Right forelimb (tissue), 1 donor: ENCODE data around the gene PRMT1.

ENCODE experiments used
- DNase-seq: peaks from one replicate; pipeline ENCODE4 v3.0.0-alpha.2; 2018

Gene PRMT1

DNA sequence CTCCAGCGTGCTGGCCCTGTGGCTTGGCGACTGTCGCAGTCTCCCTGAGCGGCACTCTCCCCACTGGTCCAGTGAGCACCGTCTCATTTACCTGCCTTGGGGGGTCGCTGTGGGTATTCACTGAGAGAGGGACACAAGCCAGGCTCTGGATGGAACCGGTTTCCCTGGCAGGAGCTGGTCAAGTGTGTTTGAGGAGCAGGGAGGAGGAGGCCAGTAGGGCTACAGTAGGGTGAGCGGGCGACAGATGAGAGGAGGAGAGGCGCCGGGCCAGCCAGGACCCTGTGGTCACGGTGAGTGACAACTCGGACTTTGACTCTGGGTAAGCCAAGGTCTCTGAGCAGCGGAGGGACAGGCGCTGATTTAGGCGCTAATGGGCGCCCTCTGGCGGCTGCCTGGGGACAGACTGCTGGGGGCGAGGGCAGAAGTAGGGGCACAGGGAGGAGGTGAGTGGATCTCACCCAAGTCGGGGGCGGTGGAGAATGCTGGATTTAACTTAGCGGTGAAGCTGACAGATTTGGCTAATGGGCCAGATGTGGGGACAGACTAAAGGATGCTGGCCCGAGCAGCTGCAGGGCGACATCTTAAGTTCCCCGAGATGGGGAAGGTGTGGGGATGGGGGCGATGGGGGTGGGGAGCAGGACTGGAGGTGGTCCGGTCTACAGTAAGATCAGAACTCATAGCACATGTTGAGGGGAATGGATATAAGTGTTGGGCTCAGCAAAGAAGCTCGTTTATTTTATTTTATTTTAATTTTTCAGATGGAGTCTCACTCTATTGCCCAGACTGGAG, 4.7 kb upstream of the PRMT1 start:
- no peak for DNase-seq

DNA sequence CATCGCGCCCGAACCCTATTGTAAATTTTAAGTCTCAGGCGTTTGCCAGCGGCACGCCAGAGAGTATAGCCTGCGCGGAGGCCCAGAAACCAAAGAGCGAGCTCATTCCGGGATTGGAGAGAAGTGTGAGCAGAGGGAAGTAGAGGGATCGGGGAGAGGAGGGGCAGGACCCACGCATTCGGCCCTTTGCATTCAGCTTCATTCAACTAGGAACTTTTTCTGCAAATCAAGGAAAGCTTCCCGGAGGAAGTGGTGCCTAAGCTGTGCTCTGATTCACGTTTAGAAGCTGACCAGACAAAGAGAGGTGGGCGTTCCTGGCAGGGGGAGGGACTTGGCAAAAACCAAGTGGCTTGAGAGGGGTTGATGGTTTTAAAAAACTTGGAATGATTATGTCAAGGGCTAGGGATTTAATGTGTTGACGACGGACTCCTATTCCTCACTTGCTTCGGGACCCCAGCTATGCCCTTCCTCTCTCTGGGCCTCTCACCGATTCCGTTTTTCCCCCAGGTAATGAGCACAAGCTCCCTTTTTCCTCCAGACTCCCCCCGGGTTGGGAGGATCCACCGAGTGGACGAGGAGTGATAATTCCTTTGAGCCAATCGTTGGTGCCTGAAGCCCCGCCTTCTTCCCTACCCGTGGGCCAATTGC, 811 bp upstream of the PRMT1 start:
- DNase-seq, result no peak

DNA sequence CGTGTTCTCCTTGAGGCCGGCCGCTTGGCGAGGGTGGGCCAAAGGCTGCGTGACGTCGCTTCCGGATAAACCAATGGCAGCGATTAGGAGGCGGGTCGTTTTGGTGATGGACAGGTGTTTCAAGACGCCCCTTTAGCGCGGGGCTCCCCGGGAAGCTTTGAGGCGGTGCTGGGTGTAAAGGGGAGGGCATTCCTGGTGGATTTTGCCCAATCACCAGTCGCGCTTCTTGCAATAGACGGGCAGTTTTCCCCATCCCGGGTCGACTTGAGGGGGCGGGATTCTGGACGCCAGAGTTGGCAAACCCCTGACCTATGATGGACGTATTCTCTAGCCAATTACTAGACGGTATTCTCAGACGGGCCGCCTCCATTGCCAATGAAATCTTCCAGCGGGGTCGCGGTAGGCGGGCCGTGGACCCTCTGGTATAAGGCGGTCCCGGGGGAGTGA, 264 bp upstream of the PRMT1 start:
- DNase-seq, result peak; percentile 100

DNA sequence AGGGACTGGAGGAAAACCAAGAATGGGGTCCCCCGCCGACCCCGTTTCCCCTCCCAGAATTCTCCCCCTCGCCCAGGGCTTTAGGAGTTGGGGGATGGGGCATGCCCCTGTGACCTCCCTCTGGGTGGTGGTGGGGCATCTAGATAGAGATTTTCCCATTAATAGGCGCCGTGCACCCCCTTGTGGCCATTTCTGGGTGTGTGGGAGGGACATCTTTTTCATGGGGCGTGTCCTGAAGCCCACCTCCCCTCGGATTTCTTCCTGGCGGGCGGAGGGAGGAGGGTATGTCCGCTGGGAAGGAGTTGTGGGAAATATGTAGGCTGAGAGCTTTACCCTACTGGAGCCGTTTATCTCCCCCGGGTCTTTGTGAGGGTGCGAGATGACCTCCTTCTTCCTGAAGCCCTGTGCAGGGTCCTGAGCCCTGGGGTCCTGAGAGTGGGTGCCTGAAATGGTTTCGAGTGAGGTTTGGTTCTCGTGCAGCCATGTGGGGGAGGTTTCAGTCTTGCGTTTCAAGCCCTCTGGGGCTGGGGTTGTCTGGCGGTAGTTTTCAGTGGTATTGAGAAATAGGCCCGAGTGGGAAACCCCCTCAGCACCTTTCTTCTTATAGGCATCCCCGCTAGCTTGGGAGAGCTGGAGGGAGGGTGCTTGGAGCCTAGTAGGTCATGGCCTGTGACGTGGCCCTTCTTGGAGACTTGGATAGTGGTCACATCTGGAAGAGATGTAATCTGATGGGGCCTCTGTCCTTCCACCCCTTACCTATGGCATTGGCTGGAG, 1.0 kb downstream of the PRMT1 start:
- peak; percentile 89 for DNase-seq

DNA sequence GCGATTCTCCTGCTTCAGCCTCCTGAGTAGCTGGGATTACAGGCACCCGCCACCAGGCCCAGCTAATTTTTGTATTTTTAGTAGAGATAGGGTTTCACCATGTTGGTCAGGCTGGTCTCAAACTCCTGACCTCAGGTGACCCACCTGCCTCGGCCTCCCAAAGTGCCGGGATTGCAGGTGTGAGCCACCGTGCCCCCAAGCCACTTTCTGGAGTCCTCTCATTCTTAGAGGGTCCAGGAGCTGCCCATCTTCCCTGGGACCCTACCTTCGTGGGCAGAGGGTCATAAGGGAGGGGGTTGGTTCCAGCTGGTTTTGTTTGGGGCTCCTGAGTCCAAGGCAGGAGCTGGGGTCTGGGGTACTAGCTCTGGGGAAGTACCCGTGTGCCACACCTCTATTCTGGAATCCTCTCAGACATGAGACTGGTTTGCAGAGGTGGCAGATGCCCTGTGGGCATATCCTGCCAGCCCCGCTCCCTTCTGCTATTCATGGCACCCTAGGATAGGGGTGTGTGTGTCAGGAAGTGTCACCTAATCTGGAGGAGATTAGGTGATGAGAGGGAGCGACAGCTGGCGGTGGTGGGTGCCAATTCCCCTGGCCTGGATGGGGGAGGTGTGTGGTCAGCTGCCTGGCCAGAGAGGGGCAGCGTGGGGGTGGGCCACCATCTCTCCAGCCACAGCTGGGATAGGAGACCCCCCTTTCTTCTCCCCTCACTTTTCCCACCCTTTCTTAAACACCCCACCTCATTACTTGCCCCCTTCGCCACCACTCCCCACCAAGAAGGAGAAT, 2.1 kb downstream of the PRMT1 start:
- no peak for DNase-seq

DNA sequence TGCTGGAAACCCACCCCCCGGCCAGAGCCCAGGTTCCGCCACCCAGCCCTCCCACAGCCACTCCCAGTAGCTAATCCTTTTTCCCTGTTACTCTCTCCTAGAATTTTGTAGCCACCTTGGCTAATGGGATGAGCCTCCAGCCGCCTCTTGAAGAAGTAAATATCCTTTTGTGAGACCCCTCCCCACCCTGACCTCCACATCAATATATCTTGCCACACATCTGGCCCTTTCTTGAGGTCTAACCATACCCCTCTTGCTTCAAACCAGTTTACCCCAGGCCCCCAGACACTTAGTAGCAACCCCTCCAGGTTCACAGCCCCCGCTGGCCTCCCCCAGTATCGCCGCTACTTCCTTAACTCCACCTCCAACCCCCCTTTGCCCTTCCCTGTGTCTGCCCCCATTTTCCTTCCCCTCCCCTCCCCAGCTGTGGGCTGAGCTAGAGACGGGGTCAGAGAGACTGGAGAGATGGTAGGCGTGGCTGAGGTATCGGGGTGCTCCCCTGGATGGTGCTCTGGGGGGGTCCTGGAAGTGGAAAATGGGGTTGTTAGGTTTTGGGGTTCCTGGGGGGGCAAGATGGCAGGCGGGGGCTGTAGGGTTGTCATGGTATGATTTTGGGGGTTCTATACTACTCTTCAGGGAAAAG, 2.8 kb downstream of the PRMT1 start:
- DNase-seq, result no peak

DNA sequence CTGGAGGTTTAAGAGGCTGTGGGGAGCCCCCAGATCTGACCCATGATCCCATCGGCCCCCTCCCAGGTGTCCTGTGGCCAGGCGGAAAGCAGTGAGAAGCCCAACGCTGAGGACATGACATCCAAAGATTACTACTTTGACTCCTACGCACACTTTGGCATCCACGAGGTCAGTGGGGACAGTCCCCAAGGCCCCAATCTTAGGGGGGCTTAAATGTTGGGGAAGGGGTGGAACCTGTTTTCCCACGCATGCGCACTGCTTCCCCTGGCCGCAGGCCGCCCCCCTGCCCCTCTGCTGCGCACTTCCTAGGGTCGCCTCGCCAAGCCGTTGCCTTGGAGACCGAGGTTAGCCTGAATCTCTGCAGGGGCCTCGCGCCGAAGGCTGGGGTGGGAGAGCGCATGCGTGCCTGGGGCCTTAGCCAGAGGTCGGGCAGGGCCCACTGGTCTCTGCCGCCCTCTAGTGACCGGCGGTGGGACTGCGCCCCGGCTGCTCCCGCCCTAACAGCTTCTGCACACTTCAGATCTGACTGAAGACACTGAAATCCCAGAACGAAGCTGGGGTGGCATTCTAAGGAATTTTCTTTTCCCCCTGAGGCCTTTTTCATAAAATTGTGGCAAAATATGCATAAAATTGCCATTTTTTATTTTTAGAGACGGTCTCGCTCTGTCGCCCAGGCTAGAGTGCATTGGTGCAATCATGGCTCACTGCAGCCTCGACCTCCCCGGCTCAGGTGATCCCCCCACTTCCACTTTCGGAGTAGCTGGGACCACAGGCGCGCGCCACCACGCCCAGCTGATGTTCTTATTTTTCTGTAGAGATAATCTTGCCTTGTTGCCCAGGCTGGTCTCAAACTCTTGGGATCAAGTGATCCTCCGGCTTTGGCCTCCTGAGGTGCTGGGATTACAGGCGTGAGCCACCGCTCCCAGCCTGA, 3.6 kb downstream of the PRMT1 start:
- DNase-seq, result peak; percentile 98

DNA sequence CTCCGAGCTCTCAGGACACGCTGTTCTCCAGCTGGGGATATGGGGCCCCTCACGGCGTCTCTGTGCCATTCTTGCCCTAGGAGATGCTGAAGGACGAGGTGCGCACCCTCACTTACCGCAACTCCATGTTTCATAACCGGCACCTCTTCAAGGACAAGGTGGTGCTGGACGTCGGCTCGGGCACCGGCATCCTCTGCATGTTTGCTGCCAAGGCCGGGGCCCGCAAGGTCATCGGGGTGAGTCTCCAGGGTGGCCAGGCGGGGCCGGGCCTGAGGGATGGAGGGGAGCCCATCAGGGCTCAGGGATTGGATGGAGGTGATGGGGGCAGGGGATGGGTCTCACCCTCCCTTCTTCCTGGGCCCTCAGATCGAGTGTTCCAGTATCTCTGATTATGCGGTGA, 4.8 kb downstream of the PRMT1 start:
- DNase-seq, result no peak

DNA sequence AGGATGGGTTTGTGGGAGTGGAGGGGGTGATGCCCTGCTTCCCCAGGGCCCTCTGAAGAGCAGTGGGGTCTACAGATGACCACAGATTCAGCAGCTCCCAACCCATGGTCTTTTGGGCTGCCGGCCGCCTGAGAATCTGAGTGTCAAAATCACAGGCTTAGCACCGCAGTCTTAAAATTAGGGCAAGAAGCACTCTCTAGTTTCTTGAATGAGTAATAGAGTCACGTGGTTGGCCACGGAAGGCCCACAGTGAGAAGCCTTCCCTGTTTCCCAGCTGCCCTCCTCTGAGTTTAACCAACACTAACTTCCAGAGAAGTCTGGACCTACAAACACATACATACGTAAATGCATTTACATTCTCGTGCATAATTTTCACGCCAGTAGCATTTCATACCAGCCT, 5.2 kb downstream of the PRMT1 start:
- DNase-seq, result no peak

DNA sequence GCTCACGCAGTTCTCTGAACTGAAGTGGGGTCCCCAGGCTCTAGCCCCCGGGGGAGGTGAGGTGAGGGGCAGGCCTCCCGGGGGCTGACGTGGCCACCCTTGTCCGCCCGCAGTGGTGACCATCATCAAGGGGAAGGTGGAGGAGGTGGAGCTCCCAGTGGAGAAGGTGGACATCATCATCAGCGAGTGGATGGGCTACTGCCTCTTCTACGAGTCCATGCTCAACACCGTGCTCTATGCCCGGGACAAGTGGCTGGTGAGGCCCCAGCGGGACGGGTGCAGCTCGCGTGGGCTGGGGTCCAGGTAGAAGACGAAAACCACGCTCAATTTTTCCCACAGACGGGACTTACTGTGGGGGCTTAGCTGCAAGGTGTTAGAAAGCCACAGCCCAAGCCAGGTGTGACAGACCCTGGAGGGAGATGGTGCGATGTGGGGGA, 6.8 kb downstream of the PRMT1 start:
- DNase-seq, result no peak

DNA sequence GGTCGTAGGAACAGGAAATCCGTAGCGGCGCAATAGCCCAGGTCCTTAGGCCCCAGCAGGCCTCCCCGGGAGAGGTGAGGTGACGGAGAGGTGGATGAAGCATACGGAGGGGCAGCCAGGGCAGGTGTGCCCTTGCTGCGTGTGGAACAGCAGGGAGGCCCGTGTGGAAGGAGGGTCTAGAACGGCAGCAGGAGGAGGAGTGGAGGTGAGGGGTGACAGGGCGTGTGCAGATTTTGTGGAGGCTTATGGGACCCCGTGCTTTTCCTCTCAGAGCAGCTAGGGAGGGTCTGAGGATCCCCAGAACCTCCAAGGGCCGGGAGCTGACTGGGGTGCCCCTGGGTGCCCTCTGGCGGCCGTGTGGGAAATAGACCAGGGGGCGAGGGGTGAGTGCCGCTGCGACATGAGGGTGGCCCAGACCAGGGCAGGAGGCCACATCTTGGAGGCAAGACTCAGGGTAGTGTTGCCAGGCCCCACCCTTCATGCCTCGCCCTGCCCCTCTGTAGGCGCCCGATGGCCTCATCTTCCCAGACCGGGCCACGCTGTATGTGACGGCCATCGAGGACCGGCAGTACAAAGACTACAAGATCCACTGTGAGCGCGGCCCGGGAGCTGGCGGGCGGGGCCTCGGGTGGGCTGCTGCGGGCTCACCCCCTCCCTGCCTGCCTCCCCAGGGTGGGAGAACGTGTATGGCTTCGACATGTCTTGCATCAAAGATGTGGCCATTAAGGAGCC, 7.3 kb downstream of the PRMT1 start:
- no peak for DNase-seq

DNA sequence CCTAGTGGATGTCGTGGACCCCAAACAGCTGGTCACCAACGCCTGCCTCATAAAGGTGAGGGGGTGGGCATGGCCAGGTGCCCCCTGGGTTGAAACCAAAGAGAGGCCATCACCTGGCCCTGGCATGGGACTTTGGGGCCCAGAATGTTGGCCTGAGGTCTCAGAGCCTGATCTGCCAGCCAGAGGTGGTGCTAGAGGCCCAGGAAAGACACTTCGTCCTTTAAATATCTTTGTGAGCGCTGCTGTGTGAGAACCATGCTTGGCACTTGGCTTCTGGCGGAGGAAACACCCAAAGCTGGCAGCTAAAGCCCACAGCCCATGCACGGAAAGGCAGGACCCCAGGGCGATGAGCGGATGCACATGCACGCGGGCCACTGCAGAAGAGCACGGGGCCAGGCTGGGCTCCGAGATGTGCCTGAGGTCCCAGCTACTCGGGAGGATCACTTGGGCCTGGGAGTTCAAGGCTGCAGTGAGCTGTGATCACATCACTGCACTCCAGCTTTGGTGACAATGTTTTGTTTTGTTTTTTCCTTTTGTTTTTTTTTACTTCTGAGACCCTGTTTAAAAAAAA, 8.0 kb downstream of the PRMT1 start:
- DNase-seq, result no peak

DNA sequence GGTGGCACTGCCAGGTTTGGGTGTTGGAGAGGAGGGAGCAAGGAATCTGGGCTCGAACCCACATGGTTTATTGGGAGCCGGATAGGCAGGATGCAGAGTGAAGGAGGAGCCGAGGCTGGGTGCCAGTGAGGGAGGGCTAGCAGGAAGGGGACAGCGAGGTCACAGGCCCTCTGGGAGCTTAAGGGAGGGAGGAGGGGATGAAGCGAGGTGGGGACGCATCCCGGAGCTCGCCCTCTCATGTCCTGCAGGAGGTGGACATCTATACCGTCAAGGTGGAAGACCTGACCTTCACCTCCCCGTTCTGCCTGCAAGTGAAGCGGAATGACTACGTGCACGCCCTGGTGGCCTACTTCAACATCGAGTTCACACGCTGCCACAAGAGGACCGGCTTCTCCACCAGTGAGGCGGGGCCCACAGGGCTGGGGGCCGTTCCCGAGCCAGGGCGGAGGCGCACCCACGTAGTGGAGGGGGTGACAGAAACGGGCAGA, 8.8 kb downstream of the PRMT1 start:
- DNase-seq, result no peak

DNA sequence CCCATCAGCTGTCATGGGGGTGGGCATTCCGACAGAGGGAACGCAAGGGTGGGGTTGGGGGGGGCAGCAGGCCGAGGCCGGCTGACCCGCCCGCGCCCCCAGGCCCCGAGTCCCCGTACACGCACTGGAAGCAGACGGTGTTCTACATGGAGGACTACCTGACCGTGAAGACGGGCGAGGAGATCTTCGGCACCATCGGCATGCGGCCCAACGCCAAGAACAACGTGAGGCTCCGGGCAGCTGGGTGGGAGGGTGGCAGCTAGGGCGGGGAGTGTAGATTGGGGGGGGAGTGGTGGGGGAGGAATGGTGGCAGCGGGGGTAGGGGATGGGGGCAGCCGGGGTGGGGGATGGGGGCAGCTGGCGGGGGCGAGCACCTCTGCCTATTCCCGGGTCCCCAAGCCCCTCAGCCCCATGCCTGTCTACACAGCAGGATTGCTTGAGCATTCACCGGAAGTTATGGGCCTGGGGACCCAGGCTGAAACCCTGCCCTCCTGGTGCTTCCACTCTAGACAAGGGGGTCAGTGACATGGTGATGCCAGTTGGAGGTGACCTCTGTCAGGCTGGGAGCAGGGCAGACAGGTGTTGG, 9.5 kb downstream of the PRMT1 start:
- DNase-seq, result no peak

DNA sequence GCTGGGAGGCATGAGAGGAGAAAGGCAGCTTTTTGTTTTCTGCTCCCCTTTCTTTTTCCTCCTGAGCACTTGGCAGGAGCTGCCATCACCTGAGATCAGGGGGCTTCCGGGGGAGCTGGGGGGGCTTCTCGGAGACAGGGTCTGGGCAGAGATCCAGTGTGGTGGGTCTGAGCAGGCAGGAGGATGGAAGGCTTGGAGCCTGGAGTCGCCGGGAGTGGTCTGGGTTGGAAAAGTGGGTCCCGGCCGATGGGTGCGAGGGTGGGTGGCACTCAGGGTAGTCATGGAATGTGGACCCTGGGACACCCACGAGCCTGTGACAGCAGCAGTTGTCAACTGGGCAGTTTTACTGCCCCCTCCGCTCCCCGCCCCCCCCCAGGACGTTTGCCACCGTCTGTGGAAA, 10.1 kb downstream of the PRMT1 start:
- no peak for DNase-seq

DNA sequence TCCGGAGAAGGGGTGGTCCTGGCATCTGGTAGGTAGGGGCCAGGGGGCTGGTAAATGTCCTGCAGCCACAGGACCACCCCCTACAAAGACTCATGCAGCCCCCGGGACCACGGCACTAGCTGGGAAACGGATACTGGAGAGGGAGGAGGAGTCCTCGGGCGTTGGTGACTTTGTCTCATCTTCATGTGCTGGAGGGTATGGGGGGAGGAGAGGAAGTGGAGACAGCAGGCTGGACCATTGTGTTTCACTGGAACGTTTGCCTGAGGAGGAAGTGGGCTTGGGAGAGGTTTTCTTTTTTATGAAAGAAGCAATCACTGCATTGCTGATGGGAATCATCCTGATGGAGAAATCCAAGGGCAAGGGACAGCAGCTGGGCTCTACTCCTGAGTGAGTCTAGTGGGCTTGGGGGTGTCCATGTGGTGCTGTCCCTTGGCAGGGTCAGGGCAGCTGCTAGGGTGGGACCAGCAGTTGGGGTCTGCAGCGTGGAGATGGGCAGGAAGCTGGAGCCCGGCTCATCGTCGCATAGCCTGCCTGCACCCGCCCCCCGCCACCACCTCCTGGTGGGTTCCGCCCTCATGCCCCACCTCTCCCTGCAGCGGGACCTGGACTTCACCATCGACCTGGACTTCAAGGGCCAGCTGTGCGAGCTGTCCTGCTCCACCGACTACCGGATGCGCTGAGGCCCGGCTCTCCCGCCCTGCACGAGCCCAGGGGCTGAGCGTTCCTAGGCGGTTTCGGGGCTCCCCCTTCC, 10.7 kb downstream of the PRMT1 start:
- DNase-seq, result no peak

DNA sequence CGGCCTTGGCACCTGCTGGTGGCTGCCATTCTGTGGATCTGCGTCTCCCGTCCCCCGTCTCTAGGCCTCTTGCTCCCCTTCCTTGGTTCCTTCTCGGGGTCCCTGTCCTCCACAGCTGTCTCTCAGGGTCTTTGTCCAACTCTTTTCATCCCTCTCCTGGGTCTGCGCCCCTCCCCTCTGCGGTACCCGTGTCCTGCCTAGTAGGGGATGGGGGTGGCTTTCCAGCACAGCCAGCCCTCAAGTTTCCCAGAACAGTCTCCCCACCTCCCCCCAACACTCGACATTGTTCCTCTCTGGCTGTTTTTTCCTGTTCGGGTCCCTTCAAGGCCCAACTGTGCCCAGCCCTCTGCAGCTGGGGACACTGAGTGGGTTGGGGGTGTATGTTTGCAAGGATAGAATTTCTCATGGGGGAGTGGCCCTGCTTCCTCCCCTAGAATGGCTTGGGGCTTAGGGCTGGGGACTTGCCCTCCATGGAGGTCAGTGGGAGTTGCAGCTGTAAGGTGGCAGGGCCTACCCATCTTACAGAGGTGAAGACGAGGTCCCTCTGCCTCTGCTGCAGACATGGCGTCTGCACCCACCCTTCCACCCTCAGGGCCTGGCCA, 11.6 kb downstream of the PRMT1 start:
- DNase-seq, result no peak
